Brain microvascular endothelial cell (primary cell): ENCODE results near the gene CHIT1.
A peak's percentile ranks its signal among the peaks of the same experiment; 100 is the strongest.
"Not testable (repeated sequence)": the region's sequence is repeated elsewhere in the genome, so short reads cannot be mapped to it uniquely, and the experiment has no call there.

Experiments
- DNase-seq: peaks from one replicate; pipeline ENCODE4 v3.0.0-alpha.2; 2020
- H3K27ac ChIP-seq: fragments of 250-450 bp; sonication (Bioruptor Pico); 2 replicates; pipeline ENCODE4 v1.5.1; 2020; ENCODE audit warnings: mild to moderate bottlenecking, moderate library complexity
- H3K27me3 ChIP-seq: fragments of 250-450 bp; sonication (Bioruptor Pico); replicated peaks from 2 replicates; pipeline ENCODE4 v1.5.1; 2020; ENCODE audit warnings: mild to moderate bottlenecking
- H3K36me3 ChIP-seq: fragments of 250-450 bp; sonication (Bioruptor Pico); replicated peaks from 2 replicates; pipeline ENCODE4 v1.5.1; 2020; ENCODE audit warnings: mild to moderate bottlenecking
- H3K4me3 ChIP-seq: 2 replicates; pipeline ENCODE4 v1.5.1; 2011; ENCODE audit warnings: low read depth, mild to moderate bottlenecking, control low read depth, low read length, moderate library complexity
- in situ Hi-C: cut with HindIII; loops from 2 replicates; pipeline ENCODE4 v1.10.0; 2017; ENCODE audit warnings: low sequenced_read_pairs, low pct_ligation_motif_present
- TF ChIP-seq, protein P1 (sequence below): IDR thresholded peaks from 2 replicates; pipeline ENCODE4 v1.5.1; 2011; ENCODE audit warnings: low read depth, mild to moderate bottlenecking, moderate library complexity, low read length, control low read depth, inconsistent platforms; ENCODE audit errors: missing control alignments

Gene CHIT1

DNA sequence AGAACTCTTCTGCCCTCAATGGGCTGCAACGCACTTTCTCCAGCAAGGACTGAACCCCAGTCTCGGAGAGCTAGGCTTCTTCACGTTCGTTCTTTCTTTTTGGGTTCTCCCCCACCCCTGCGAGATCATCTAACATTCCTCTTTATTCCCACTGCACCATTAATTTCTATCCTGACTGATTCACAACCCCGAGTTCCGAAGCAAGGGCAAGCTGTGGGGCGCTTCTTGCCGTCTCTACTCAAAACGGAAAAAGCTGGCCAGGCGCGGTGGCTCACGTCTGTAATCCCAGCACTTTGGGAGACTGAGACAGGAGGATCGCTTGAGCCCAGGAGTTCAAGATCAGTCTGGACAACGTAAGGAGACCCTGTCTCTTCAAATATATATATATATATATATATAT lies 38.4 kb upstream of the CHIT1 start:
- no peak overlapping the region for H3K27ac ChIP-seq
- no peaks in the 10 kb centered on the region for H3K36me3 ChIP-seq
- no peaks in the 10 kb centered on the region for H3K27me3 ChIP-seq
- DNase-seq = no peak
- in situ Hi-C loops = no loop called here
- H3K4me3 ChIP-seq = peak overlapping the region; percentile 63
- TF ChIP-seq, protein P1, sequence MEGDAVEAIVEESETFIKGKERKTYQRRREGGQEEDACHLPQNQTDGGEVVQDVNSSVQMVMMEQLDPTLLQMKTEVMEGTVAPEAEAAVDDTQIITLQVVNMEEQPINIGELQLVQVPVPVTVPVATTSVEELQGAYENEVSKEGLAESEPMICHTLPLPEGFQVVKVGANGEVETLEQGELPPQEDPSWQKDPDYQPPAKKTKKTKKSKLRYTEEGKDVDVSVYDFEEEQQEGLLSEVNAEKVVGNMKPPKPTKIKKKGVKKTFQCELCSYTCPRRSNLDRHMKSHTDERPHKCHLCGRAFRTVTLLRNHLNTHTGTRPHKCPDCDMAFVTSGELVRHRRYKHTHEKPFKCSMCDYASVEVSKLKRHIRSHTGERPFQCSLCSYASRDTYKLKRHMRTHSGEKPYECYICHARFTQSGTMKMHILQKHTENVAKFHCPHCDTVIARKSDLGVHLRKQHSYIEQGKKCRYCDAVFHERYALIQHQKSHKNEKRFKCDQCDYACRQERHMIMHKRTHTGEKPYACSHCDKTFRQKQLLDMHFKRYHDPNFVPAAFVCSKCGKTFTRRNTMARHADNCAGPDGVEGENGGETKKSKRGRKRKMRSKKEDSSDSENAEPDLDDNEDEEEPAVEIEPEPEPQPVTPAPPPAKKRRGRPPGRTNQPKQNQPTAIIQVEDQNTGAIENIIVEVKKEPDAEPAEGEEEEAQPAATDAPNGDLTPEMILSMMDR = no peak

DNA sequence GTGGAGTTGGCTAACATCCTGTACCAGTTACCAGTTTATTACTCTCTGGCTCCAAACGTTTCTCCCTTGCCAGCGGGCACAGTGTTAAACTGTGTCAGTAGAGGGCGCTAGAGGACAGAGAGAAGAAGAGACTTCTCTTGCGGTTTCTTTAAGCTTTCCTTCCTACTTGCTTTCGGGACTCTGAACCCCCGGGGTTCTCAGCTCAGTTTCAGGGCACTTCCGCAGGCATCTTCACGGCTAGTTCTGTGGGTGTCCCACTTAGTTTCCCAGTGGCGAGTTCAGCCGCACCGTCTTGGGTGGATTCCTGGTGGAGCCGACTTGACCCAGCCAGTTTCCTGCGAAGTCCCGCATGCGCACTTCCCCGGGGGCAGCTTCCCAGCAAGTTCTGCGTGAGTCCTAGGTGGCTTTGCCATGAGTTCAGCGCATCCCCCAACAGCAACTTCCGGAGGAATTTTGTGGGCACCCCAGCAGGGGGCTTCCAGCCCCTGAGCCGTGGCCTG lies 37.9 kb upstream of the CHIT1 start:
- in situ Hi-C loops = no loop called here
- peak; percentile 73 for DNase-seq
- no peaks in the 10 kb centered on the region for H3K27me3 ChIP-seq
- TF ChIP-seq, protein P1 = peak; percentile 96
- no peak overlapping the region for H3K27ac ChIP-seq
- H3K36me3 ChIP-seq = no peaks in the 10 kb centered on the region
- peak overlapping the region; percentile 63 for H3K4me3 ChIP-seq

DNA sequence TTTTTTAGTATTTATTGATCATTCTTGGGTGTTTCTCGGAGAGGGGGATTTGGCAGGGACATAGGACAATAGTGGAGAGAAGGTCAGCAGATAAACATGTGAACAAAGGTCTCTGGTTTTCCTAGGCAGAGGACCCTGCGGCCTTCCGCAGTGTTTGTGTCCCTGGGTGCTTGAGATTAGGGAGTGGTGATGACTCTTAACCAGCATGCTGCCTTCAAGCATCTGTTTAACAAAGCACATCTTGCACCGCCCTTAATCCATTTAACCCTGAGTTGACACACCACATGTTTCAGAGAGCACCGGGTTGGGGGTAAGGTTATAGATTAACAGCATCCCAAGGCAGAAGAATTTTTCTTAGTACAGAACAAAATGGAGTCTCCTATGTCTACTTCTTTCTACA lies 36.7 kb upstream of the CHIT1 start:
- H3K36me3 ChIP-seq, DNase-seq, H3K27me3 ChIP-seq, H3K4me3 ChIP-seq, H3K27ac ChIP-seq, in situ Hi-C loops: not testable (repeated sequence)

DNA sequence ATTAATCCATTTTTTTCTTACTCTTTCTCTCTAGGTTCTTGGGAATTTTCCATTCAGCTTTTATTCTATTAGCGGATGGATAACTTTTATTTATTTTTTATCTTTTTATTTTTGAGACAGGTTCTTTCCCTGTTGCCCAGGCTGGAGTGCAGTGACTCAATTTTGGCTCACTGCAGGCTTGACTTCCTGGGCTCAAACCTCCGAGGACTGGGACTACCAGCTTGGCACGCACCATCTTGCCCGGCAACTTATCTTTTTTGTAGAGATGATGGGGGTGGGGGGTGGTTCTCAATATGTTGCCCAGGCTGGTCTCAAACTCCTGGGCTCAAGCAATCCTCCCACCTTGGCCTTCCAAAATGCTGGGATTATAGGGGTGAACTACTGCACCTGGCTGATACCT lies 36.1 kb upstream of the CHIT1 start:
- TF ChIP-seq, protein P1 = no peak
- Histone ChIP-seq H3K4me3 (no peak overlapping the region), H3K27ac (no peak overlapping the region), H3K36me3 (no peaks in the 10 kb centered on the region), H3K27me3 (peaks cover 3% of the 10 kb centered on the region)
- DNase-seq = no peak
- in situ Hi-C loops = no loop called here

DNA sequence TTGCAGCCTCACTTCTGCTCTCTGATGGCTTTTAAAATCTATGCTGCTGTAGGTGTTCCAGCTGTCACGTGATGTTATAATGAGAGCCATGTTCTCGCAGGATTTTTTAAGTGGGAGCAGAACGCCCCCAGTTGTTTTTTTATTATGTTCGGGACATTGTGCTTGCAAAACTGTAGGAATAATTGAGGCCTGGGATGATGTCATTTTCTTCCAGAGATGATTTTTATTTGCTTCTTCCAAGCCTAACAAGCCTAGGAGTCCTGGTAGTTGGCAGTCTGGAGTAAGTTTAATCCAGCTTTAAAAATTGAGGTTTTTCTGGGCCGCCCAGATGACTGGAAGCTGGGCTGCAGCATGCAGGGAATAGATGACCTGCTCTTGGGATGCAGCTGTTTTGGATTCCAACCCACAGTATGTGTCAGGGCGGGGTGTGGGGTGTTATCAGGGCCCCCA lies 34.6 kb upstream of the CHIT1 start:
- DNase-seq = no peak
- TF ChIP-seq, protein P1 = no peak
- in situ Hi-C loops = no loop called here
- H3K27me3 ChIP-seq = peaks cover 5% of the 10 kb centered on the region
- H3K27ac ChIP-seq = no peak overlapping the region
- no peaks in the 10 kb centered on the region for H3K36me3 ChIP-seq
- no peak overlapping the region for H3K4me3 ChIP-seq

DNA sequence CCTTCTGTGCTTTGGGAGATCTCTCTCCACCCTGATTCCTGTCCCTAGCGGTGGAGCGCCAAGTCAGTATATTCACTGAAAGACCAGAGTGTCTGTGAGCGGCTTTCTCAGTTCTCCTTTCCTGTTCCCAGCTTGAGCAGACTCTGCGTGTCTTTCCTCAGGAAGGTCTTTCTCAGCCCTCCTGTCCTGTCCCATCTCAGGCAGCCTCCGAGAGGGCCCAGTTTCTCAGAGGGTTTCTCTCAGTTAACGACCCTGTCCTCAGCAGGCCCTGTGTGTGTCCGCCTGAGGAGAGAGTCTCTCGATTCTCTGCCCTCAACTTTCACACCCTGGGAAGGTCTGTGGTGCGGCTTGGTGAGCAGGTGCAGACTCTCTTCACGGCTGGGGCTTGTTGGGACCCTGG lies 34.0 kb upstream of the CHIT1 start:
- Histone ChIP-seq H3K4me3 (no peak overlapping the region), H3K36me3 (no peaks in the 10 kb centered on the region), H3K27me3 (peaks cover 5% of the 10 kb centered on the region), H3K27ac (no peak overlapping the region)
- DNase-seq = no peak
- in situ Hi-C loops = no loop called here
- TF ChIP-seq, protein P1 = no peak

DNA sequence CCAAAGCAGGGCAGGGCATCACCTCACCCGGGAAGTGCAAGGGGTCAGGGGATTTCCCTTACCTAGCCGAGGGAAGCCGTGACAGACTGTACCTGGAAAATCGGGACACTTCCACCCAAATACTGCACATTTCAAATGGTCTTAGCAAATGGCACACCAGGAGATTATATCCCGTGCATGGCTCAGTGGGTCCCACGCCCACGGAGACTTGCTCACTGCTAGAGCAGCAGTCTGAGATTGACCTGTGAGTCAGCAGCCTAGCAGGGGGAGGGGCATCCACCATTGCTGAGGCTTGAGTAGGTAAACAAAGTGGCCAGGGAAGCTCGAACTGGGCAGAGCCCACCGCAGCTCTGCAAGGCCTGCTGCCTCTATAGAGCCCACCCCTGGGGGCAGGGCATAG lies 27.2 kb upstream of the CHIT1 start:
- H3K4me3 ChIP-seq, in situ Hi-C loops, DNase-seq, H3K36me3 ChIP-seq, H3K27ac ChIP-seq, H3K27me3 ChIP-seq: not testable (repeated sequence)

DNA sequence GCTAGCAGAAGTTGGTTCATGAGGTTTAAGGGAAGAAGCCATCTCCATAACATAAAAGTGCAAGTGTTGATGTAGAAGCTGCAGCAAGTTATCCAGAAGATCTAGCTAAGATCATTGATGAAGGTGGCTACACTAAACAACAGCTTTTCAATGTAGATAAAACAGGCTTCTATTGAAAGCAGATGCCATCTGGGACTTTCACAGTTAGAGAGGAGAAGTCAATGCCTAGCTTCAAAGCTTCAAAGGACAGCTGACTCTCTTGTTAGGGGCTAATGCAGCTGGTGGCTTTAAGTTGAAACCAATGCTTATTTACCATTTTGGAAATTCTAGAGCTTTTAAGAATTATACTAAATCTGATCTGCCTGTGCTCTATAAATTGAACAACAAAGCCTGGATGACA lies 25.3 kb upstream of the CHIT1 start:
- H3K27ac ChIP-seq, DNase-seq, in situ Hi-C loops, H3K4me3 ChIP-seq, H3K36me3 ChIP-seq, H3K27me3 ChIP-seq: not testable (repeated sequence)
